Panc1 (cell line): ENCODE data around the gene MAGEL2.

ENCODE experiments used
- CTCF ChIP-seq: fragments of 450-650 bp; IDR thresholded peaks from 2 replicates; pipeline ENCODE4 v1.5.1; 2017; ENCODE audit warnings: mild to moderate bottlenecking
- TCF7L2 ChIP-seq: IDR thresholded peaks from 2 replicates; pipeline ENCODE4 v1.6.1; 2011; ENCODE audit warnings: mild to moderate bottlenecking, low read depth, low read length, inconsistent platforms

- TF ChIP-seq CTCF (no peak), TCF7L2 (no peak)
Observed at GRCh38 chr15:23687143-23687470, 39.4 kb upstream of the MAGEL2 start, which contains the start of gene NDN.
